T-helper 17 cell (primary cell): ENCODE measurements around the gene RAPGEF6. TPM values are rescaled to one million over a fixed set of nuclear protein-coding genes. Genes with fewer than 3 reads are reported as not detected.
"Not testable (repeated sequence)": the region's sequence is repeated elsewhere in the genome, so short reads cannot be mapped to it uniquely, and the experiment has no call there.

Source experiments
- ATAC-seq: fragments of 150-1000 bp; cut with Tn5 transposase; 2 replicates; pipeline ENCODE4 v1.10.0; 2021; ENCODE audit warnings: mild to moderate bottlenecking, moderate library complexity
- DNase-seq, 3 donors: peaks; one replicate each; pipeline versions ENCODE4 v3.0.0 to v3.0.0-alpha.2; 2020 to 2021
- H3K9me3 ChIP-seq: one replicate; pipeline ENCODE4 v1.7.0; 2013; ENCODE audit warnings: low read length, mild to moderate bottlenecking; ENCODE audit not compliant: control insufficient read depth, poor library complexity, severe bottlenecking
- H3K27ac Mint-ChIP-seq: one replicate; pipeline ENCODE4 v1.8.0; 2022; ENCODE audit warnings: mild to moderate bottlenecking, moderate library complexity, mixed read lengths
- H3K27me3 Mint-ChIP-seq: one replicate; pipeline ENCODE4 v1.8.0; 2022; ENCODE audit warnings: mixed read lengths
- H3K36me3 Mint-ChIP-seq: one replicate; pipeline ENCODE4 v1.8.0; 2022; ENCODE audit warnings: low read depth, mixed read lengths
- H3K4me1 Mint-ChIP-seq: one replicate; pipeline ENCODE4 v1.8.0; 2022; ENCODE audit warnings: mild to moderate bottlenecking, mixed read lengths
- H3K4me3 Mint-ChIP-seq: one replicate; pipeline ENCODE4 v1.8.0; 2022; ENCODE audit warnings: mild to moderate bottlenecking, moderate library complexity, mixed read lengths
- total RNA-seq, 4 donors: library from RNA in 2 of 4; stranded (reverse) in 2 of 4; gene quantifications; one replicate each; pipeline ENCODE4 v1.2.3 and lab custom pipeline; 2022 to 2026

RAPGEF6 gene
- total RNA-seq, 2 donors from 2014 or later, result 60.7 to 68.7 TPM

DNA sequence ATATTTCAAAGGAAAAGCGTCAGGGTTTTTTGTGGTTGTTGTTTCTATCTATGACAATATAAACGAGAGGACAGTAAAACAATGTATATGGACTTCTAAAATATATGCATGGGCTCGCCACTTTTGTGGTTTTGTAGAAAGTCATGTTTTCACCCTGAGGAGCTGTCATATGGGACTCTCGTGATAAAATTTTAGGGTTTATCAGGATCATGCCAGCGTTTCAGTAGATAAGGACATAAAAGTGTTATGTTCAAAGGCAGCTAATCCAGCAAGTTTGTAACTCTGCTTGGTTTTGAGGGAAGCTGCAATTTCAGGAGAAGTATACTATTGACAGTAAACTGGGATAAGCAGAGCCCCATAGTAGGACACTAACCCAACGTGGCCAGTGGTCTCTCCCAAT is 250.9 kb downstream of the RAPGEF6 start:
- Mint-ChIP-seq H3K27ac (peak overlapping the region; percentile 96), H3K4me3 (peak overlapping the region; percentile 56), H3K27me3 (no peaks in the 10 kb centered on the region), H3K4me1 (peaks cover 52% of the 10 kb centered on the region), H3K36me3 (peaks cover 10% of the 10 kb centered on the region)
- ATAC-seq, result no peak
- no peaks in the 10 kb centered on the region for H3K9me3 ChIP-seq
- no peak for DNase-seq

DNA sequence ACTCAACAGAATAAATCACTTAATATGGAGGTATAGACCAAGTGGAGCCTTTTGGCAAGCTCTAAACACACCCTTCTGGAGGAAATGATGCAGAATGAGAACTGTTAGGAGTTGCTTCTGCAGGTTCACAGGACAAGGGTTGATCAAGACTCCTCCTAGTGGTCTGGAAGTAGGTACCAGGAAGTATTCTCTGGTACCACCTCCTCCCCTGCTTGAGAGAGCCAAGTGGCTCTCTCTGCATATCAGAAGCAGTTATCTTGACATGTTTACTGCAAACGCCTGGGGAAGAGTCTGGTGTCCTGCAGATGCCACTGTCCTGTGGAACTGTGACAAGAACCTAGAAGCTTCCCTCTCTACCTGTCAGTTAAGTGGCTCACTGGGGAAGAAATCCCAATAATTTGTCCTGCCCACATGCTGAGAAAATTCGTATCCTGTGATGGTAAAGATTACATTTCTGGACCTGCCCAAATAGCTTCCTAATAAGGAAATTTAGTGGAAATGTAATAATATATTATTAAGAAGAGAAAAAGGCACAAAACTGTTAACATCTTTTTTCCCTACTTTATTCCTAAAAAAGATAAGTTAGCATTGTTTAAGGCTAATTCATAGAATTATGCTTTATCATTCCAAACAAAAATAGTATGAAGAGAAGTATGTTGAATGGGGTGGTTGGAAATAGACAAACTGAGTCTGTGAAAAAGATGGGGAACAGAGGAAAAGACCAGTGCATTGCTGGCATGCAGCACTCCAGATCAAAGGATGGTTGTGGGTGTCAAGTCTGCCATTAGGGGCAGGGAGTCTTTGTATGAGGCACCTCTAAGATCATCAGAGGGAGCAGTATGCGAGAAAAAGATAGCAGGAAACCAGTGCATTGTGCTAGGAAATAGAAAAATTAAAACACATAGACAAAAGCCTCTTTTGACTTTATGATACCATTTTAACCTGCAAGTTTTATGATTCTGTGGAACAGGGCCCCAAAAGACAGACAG is 252.3 kb downstream of the RAPGEF6 start:
- H3K27ac Mint-ChIP-seq, result peak overlapping the region; percentile 96
- H3K9me3 ChIP-seq, result no peaks in the 10 kb centered on the region
- peak overlapping the region; percentile 59 for H3K4me3 Mint-ChIP-seq
- H3K36me3 Mint-ChIP-seq, result peaks cover 12% of the 10 kb centered on the region
- ATAC-seq, result peak; percentile 70
- DNase-seq, result peak in 1 of 3 donors; percentile 25
- H3K27me3 Mint-ChIP-seq, result no peaks in the 10 kb centered on the region
- peaks cover 51% of the 10 kb centered on the region for H3K4me1 Mint-ChIP-seq

DNA sequence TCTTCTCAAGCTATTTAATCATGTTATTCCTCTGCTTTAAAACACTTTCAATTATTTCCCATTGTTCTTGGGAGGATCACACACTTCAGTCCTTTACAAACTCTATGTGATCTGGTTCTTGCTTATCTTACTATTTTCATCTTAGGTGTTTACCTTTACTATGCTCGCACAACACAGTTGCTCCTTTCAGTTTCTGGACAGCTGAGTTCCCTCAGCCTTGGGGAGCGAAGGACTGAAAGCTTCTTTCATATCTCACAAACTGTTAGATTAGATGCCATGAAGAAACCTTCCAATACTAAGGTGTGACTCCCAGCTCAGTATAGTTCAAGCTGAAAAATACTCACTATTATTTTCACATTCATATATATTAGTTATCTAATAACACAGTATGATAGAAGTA is 253.3 kb downstream of the RAPGEF6 start:
- Mint-ChIP-seq H3K36me3 (peaks cover 12% of the 10 kb centered on the region), H3K27me3 (no peaks in the 10 kb centered on the region), H3K4me1 (peaks cover 56% of the 10 kb centered on the region), H3K4me3 (peak overlapping the region; percentile 59), H3K27ac (peak overlapping the region; percentile 96)
- no peaks in the 10 kb centered on the region for H3K9me3 ChIP-seq
- DNase-seq (no peak), ATAC-seq (no peak)

DNA sequence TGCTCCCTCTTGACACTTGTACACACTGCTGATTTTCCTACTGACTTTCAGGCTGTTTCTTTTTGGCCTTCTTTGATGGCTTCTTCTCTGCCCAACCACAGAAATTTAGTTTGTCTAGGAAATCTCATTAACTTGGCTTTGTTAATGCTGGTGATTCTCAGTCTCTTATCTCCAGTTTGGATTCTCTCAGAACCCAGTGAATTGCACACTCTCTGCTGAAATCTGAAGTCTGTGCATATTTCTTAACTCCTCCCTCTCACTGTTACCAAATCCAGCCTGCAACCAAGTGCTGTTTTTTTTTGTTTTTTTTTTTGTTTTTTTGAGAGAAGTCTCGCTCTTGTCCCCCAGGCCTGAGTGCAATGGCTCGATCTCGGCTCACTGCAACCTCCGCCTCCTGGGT is 254.0 kb downstream of the RAPGEF6 start:
- DNase-seq (no peak), ATAC-seq (no peak)
- Mint-ChIP-seq H3K27me3 (no peaks in the 10 kb centered on the region), H3K4me1 (peaks cover 56% of the 10 kb centered on the region), H3K27ac (peak overlapping the region; percentile 96), H3K4me3 (peak overlapping the region; percentile 69), H3K36me3 (peaks cover 14% of the 10 kb centered on the region)
- H3K9me3 ChIP-seq, result no peaks in the 10 kb centered on the region

DNA sequence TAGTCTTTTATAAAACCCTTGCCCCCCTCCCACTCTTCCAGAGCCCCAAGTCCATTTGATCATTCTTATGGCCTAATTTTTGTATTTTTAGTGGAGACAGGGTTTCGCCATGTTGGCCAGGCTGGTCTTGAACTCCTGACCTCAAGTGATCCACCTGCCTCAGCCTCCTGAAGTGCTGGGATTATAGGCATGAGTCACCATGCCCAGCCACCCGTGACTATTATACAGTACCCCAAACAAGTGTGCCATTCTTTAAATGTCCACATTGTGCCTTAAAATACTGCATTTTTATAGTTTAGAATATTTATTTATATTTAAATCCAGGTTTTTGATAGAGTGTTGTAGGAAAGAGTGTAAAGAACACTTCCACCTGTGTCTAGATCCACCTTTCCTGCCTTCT is 254.8 kb downstream of the RAPGEF6 start:
- Mint-ChIP-seq H3K27ac (peak overlapping the region; percentile 96), H3K36me3 (peaks cover 12% of the 10 kb centered on the region), H3K4me1 (peaks cover 59% of the 10 kb centered on the region)
- not testable (repeated sequence) for H3K27me3 Mint-ChIP-seq, H3K4me3 Mint-ChIP-seq, DNase-seq, H3K9me3 ChIP-seq, ATAC-seq

DNA sequence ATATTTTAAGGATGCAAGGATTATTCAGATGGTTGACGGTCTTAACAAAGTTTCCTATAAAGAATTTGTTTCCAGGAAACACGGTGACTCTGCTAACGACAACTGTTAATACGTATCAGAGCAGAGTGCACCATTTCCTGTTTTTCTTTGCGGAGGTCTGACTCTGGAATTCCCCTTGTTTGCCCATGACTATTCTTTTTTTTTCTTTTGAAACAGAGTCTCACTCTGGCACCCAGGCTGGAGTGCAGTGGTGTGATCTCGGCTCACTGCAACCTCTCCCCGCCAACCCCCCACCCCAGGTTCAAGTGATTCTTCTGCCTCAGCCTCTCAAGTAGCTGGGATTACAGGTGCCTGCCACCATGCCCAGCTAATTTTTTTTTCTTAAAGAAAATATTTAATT is 255.3 kb downstream of the RAPGEF6 start:
- Mint-ChIP-seq H3K27me3 (no peaks in the 10 kb centered on the region), H3K4me1 (peaks cover 59% of the 10 kb centered on the region), H3K4me3 (peak overlapping the region; percentile 71), H3K27ac (peak overlapping the region; percentile 96), H3K36me3 (peaks cover 11% of the 10 kb centered on the region)
- H3K9me3 ChIP-seq, result no peaks in the 10 kb centered on the region
- ATAC-seq (peak; percentile 76), DNase-seq (peak; percentile 42 to 61 (median 48))

DNA sequence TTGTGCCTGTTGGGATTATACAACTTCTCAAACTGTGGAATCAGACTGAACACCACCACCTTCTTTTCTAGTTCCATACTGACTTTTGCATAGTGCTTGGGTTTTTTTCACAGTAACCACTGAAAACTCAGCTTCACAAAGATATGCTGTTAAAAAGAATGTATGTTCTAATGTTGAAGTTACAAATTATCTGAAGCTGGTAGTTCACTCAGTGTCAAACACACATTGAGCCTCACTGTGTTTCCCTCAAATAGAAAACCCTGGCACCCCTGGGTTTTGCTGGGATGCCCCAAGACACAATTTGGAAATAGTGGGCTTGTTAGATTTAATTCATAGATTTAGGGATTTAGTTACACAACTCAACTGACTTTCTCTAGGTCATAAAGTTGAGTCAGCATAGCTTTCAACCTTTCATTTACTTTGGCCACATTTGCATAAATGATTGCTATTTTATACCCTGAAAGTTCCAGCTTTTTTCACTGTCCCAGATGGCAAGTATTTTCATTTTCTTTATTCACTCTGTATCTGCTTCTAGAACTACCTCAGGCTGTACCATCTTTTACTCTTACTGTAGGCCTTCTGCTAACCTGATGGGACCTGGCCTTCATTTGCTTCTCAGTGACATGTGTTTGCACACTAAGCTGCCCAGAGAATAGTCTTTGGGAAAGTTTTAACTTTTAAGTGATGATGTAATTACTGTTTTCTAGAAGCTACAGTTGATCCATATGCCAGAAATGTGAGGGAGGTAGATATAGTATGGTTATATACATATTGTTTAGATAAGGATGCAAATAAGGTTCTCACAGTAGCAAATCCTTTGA is 256.1 kb downstream of the RAPGEF6 start:
- Mint-ChIP-seq H3K27ac (peak overlapping the region; percentile 96), H3K4me3 (peak overlapping the region; percentile 76), H3K4me1 (peaks cover 55% of the 10 kb centered on the region), H3K36me3 (peaks cover 11% of the 10 kb centered on the region), H3K27me3 (no peaks in the 10 kb centered on the region)
- no peaks in the 10 kb centered on the region for H3K9me3 ChIP-seq
- DNase-seq (no peak), ATAC-seq (peak; percentile 47)

DNA sequence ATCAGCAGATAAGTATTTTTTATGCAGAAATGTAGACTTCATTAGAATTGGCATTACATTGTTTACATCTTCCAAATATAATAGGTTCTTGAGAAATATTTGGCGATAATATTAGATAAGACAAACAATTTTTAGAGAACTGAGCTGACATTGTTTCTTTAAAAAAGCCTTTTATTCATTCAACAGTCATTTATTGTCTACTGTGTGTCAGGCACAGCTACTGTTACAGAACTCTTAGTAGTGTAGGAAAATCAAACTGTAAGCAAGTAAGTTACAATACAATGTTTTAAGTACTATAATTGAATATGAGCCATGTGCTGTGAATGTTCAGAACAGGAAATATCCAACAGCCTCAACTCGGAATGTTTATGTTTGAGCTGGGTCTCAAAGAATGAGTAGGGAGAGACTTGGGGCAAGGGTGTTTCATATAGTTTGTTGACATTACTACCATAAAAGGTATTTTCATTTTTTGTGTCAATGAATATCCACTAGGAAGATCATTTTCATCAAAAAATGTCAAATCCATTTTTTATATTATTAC is 257.2 kb downstream of the RAPGEF6 start:
- Mint-ChIP-seq H3K36me3 (peaks cover 13% of the 10 kb centered on the region), H3K4me3 (no peak overlapping the region), H3K27me3 (no peaks in the 10 kb centered on the region), H3K4me1 (peaks cover 58% of the 10 kb centered on the region), H3K27ac (peak overlapping the region; percentile 96)
- no peak for ATAC-seq
- H3K9me3 ChIP-seq, result no peaks in the 10 kb centered on the region
- DNase-seq, result no peak

DNA sequence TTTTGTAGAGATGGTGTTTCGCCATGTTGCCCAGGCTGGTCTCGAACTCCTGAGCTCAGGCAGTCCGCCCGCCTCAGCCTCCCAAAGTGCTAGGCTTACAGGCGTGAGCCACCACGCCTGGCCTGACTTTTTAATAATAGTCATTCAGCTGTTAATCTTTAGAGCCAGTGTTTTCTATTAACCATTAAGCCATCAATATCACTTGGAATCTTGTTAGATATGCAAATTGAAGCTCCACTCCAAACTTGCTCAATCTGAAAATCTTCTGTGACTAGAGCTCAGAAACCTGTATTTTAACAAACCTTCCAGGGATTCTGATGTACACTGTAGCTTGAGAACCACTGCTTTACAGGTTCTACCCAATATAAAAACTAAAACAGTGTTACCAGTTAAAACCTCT is 257.7 kb downstream of the RAPGEF6 start:
- Mint-ChIP-seq H3K27ac (peak overlapping the region; percentile 96), H3K4me1 (peaks cover 58% of the 10 kb centered on the region), H3K36me3 (peaks cover 13% of the 10 kb centered on the region), H3K4me3 (no peak overlapping the region), H3K27me3 (no peaks in the 10 kb centered on the region)
- no peak for DNase-seq
- H3K9me3 ChIP-seq, result no peaks in the 10 kb centered on the region
- no peak for ATAC-seq

DNA sequence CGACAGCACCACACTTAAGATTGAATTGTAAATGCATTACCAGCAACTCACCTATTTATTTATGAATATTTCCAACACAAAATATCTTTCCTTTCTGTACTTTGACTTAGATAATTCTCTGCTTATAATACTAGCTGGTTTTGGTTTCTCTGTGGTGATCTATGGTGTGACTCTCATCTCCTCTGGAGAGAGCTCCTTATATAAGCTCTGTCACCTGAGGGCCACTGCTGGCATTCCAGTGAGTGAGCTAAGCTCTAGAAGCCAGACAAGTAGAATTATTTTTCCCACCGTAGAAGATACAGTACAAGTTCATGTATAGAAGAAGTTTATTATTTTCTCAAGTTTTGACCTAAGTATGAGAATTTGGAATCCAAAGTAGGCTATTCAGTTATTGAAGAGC is 259.7 kb downstream of the RAPGEF6 start:
- DNase-seq (no peak), ATAC-seq (no peak)
- peaks cover 8% of the 10 kb centered on the region for H3K36me3 Mint-ChIP-seq
- H3K27me3 Mint-ChIP-seq, result no peaks in the 10 kb centered on the region
- peaks cover 55% of the 10 kb centered on the region for H3K4me1 Mint-ChIP-seq
- H3K27ac Mint-ChIP-seq, result peak overlapping the region; percentile 96
- peak overlapping the region; percentile 67 for H3K4me3 Mint-ChIP-seq
- no peaks in the 10 kb centered on the region for H3K9me3 ChIP-seq

Other genes with a start within 250 kb of the RAPGEF6 start
- 10 to 100 TPM; 27.5 to 28.8 TPM for gene FNIP1, start 161.8 kb upstream of the RAPGEF6 start, total RNA-seq